ENCODE results near the gene HOXD8.

GRCh38 chr2:176137252-176137580 is 7.7 kb downstream of the HOXD8 start:
- TF ChIP-seq CTCF (IDR thresholded peaks at IDR 0.05; ENCODE audit: control extremely low read depth in 1 of 3, insufficient read depth in 1 of 3, low read depth in 1 of 3, low read length in 3 of 3), result no peak
- no peak for TF ChIP-seq TCF12 (IDR thresholded peaks at IDR 0.05; ENCODE audit: low read depth, low read length)
- no peak for TF ChIP-seq RAD21 (IDR thresholded peaks at IDR 0.05 in 1 of 2, conservative IDR thresholded peaks at IDR 0.05 in 1 of 2; ENCODE audit: low read depth in 2 of 2, low read length in 2 of 2)
- TF ChIP-seq SRF (IDR thresholded peaks at IDR 0.05; ENCODE audit: low read depth, low read length), result no peak
- no peak for TF ChIP-seq GTF2F1 (IDR thresholded peaks at IDR 0.05; ENCODE audit: borderline replicate concordance, low read depth, low read length)
- TF ChIP-seq TBP (IDR thresholded peaks at IDR 0.05; ENCODE audit: low read depth, low read length), result no peak
- peak; percentile 45 for TF ChIP-seq EZH2 (IDR thresholded peaks at IDR 0.05; ENCODE audit: low read depth, low read length, severe bottlenecking)
